Activated naive CD4-positive, alpha-beta T cell (primary cell): ENCODE data around the gene TMEM92.

Experiments
- DNase-seq, 4 experiments: peaks; one replicate each; lab custom pipeline; 2025; lab: John Stamatoyannopoulos, UW

The TMEM92 gene

GRCh38 chr17:50274142-50274896 lies at the start of gene TMEM92:
TSS of gene TMEM92 (plus strand) at chr17:50274466. CDS start at chr17:50274502, 36 bp downstream.
- no peak for DNase-seq

- DNase-seq, result no peak
Measured at GRCh38 chr17:50225701-50226240, 48.5 kb upstream of the TMEM92 start.

DNA sequence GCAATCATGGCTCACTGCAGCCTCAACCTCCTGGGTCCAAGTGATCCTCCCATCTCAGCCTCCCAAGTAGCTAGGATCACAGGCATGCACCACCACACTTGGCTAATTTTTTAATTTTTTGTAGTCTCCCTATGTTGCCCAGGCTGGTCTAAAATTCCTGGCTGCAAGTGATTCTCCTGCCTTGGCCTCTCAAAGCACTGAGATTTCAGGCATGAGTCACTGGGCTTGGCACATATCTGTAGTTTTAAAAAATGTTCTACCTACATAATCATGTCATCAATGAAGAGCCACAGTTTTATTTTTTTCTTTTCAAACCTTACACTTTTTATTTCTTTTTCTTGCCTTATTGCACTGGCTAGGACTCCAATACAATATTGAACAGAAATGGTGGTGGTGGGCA lies 39.7 kb upstream of the TMEM92 start:
- no peak for DNase-seq

DNA sequence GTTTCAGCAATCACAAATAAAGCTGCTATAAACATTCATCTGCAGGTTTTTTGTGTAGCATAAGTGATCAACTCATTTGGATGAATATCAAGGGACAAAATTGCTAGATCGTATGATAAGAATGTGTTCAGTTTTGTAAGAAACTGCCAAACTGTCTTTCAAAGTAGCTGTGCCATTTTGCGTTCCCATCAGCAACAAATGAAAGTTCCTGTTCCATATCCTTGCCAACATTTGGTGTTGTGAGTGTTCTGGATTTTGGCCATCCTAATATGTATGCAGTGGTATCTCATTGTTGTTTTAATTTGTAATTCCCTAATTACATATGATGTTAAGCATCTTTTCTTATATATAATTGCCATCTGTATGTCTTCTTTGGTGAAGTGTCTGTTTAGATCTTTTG lies 36.4 kb upstream of the TMEM92 start:
- DNase-seq, result no peak

DNA sequence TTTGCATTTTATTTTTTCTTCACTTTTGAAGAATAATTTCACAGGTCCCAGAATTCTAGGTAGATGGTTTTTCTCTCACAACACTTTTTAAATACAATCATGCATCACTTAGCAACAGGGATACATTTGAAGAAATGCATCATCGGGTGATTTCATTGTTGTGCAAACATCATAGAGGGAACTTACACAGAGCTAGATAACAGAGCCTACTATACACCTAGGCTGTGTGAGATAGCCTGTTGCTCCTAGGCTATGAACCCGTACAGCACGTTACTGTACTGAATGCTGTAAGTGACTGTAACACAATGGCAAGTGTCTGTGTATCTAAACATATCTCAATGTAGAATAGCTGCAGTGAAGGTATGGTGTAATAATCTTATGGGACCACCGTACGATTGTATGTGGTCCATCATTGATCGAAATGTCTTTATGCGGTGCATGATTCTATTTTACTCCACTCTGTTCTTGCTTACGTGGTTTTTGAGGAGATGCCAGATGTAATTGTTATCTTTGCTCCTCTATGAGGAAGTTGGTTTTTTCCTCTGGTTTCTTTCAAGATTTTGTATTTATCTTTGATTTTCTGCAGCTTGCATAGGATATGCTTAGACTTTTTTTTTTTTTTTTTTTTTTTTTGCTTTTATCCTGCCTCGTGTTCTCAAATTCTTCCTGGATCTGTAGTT lies 35.5 kb upstream of the TMEM92 start:
- no peak for DNase-seq

GRCh38 chr17:50239937-50240336 lies 34.3 kb upstream of the TMEM92 start:
- DNase-seq, result no peak

DNA sequence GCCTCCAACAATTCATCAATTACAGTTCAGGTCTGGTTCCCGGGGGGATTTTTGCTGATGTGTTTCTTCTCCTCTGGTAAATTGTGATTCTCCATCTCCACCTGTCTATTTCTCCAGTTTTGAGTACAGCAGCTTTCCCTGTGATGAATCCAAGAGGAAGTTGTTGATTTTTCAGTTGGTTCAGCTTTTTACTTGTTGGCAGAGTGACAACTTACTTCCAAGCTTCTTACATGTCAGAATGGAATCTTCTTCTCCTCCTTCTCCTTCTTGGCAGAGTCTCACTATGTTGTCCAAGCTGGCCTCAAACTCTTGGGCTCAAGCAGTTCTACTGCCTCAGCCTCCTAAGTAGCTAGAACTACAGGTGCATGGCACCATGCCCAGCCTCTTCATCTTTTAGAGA lies 33.4 kb upstream of the TMEM92 start:
- no peak for DNase-seq

- no peak for DNase-seq
Measured at GRCh38 chr17:50241431-50241830, 32.8 kb upstream of the TMEM92 start.

DNA sequence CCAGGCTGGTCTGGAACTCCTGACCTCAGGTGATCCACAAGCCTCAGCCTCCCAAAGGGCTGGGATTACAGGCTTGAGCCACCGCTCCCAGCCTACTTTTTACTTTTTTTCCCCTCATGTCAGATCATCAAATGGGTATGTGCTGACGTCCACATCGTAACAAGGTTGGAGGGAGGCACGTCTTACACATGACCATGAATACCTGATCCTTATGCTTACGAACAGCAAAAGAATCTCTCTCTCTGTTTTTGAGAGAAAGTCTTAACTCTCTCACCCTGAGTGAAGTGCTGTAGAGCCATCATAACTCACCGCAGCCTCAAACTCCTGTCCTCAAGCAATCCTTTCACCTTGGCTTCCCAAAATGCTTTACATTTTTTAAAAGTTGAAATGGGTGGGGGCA lies 29.5 kb upstream of the TMEM92 start:
- DNase-seq, result no peak

DNA sequence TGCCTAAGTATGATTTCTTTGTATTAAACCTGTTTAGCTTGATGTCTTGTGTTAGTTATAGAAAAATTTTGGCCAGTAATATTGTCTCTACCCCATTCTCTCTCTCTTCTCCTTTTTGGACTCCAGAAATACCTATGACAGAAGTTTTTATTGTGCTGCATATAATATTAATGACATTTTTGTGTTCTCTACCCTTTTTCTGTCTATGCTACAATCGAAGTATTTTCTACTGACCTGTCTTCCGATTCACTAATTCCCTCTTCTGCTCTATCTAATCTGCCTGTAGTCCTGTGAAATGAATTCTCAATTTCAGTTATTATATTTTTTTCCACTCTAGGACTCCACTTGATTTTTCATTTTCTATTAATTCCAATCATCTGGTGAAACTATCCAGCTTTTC lies 26.0 kb upstream of the TMEM92 start:
- no peak for DNase-seq

GRCh38 chr17:50252781-50253180 lies 21.5 kb upstream of the TMEM92 start:
- DNase-seq, result no peak

- DNase-seq, result no peak
Measured at GRCh38 chr17:50255766-50256635, 18.3 kb upstream of the TMEM92 start.

- no peak for DNase-seq
Measured at GRCh38 chr17:50256826-50257618, 17.2 kb upstream of the TMEM92 start.

GRCh38 chr17:50257676-50258224 lies 16.5 kb upstream of the TMEM92 start:
- no peak for DNase-seq

DNA sequence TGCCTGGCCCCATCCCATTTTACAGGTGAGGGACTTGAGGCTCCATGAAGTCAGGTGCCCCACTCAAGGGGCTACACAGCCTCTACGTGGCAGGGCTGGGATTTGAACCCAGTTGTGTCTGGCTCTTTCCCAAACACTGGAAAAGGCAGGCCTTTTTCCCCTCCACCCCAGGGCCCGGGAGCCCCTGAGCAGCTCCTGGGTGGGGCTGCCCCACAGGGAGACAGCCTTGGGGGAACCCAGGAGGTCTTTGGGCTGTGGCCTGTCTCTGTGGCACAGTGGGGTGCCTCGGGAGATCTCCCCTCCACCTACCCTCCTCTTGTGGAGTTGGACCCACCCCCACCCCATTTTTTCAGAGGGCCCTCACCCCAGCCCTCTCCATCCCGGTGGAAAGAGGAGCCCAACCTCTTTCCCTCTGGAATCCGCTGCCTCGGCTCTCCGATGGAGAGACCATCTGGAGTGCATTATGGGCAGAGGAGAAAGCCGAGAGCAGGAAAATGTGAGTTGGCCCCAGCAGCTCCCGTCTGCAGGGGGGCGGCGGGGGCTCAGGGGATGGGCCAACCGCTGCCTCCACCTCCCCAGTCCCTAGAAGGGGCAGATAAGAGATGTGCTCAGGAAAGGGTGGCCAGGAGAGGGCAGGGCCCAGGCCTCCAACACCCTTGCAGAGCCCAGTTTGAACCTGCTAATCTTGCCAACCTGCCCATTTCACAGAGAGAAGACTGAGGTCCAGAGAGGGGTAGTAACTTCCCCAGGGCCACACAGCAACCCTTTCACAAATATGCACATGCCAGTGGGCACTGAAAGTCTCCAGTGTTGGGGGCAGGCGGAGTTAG lies 15.4 kb upstream of the TMEM92 start:
- no peak for DNase-seq

DNA sequence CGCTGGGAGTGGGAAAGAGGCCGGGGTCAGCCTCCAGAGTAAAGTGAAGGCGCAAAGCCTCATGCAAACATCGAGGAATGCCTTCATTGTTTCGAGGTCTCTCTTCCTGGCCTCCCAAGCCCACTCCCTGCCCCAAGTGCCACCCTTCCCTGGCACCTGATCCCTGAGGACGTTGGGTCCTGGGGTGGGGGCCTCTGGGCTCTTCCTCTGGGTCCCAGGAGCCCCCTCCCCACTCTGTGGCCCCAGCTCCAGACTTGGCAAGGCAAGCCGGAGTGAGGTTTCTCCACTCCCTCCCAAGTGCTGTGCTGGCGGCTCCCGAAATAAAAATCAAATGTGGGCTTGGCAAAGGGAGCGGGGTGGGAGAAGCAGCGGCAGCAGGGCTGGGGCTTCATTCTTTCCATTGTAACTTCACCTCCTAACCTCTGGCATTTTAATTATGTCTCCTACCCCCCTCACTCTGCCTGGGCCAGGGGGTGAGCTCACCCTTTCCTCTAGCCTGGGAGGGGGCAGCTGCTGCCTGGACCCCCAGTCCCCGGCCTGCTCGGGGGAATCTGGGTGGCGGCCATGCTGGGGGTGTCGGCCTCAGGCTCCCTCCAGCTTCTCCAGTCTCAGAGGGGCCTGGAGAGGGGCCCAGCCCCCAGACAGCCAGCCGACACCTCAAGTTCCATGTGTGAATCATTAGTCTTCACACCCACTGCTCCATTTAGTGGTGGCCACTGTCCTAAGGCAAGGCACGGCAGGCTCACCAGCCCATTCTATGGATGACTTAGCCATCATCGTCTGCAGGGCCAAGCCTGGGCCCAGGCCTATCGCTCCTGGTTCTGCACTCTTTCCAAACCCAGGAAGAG lies 14.6 kb upstream of the TMEM92 start:
- no peak for DNase-seq

- DNase-seq, result no peak
Measured at GRCh38 chr17:50260501-50260911, 13.8 kb upstream of the TMEM92 start.

GRCh38 chr17:50261051-50261915 lies 13.0 kb upstream of the TMEM92 start:
- DNase-seq, result no peak
